HFF-Myc (cell line): ENCODE data around the gene PSMD8.

Source experiments
- DNase-seq: peaks from one replicate; pipeline ENCODE4 v3.0.0-alpha.2; 2011; ENCODE audit warnings: low read depth; ENCODE audit errors: extremely low read depth
- H3K4me3 ChIP-seq: replicated peaks from 2 replicates; pipeline ENCODE4 v1.5.1; 2011; ENCODE audit warnings: low read depth, mild to moderate bottlenecking, control low read depth, low read length
- TF ChIP-seq, protein P1 (sequence below): IDR thresholded peaks from 2 replicates; pipeline ENCODE4 v1.5.1; 2012; ENCODE audit warnings: mild to moderate bottlenecking, low read depth, low read length, control low read depth; ENCODE audit errors: missing control alignments

PSMD8 gene

GRCh38 chr19:38391911-38392464, 17.6 kb downstream of the PSMD8 start:
- H3K4me3 ChIP-seq, result no peak overlapping the region
- DNase-seq, result no peak
- TF ChIP-seq, protein P1, sequence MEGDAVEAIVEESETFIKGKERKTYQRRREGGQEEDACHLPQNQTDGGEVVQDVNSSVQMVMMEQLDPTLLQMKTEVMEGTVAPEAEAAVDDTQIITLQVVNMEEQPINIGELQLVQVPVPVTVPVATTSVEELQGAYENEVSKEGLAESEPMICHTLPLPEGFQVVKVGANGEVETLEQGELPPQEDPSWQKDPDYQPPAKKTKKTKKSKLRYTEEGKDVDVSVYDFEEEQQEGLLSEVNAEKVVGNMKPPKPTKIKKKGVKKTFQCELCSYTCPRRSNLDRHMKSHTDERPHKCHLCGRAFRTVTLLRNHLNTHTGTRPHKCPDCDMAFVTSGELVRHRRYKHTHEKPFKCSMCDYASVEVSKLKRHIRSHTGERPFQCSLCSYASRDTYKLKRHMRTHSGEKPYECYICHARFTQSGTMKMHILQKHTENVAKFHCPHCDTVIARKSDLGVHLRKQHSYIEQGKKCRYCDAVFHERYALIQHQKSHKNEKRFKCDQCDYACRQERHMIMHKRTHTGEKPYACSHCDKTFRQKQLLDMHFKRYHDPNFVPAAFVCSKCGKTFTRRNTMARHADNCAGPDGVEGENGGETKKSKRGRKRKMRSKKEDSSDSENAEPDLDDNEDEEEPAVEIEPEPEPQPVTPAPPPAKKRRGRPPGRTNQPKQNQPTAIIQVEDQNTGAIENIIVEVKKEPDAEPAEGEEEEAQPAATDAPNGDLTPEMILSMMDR, result no peak

DNA sequence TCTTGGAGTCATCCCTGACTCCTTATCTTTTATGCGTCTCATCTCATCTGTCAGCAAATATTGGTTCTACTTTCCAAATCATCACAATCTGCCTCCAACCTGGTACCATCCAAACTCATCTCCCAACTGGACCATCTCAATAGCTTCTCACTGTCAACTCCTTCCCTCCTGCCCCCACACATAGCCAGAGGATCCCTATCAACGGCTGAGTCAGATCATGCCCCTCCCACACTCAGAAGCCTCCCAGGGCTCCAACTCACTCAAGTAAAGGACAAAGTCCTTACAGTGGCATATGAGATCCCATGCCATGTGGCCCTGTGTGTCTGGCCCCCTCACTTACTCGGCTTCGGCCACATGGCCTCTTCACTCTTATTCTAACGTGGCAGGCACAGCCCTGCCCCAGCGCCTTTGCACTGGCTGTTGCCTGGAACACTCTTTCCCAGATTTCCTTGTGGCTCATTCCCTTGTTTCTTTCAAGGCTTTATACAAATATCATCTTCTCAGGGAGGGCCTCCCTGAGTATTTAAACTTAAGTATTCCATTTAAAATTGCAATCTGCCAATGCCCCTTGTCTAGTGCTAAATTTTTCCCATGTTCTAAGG, 18.4 kb downstream of the PSMD8 start:
- TF ChIP-seq, protein P1, result no peak
- no peak for DNase-seq
- H3K4me3 ChIP-seq, result no peak overlapping the region

DNA sequence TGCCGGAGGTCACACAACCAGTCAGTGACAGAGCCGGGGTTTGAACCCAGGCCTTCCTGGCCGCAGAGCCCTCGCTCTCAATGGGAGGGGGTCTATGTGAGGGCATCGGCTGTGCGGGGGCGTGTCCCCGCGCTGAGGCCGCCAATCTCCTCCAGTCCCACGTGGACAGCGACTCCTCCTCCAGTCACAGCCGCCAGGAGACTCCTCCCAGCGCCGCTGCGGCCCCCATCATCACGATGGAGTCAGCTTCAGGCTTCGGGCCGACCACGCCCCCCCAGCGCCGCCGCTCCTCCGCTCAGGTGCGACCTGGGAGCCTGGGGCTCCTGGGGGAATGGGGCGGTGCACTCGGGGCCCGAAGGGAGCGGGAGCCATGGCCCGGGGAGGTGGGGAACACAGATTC, 20.1 kb downstream of the PSMD8 start:
- DNase-seq, result no peak
- H3K4me3 ChIP-seq, result no peak overlapping the region

GRCh38 chr19:38395381-38396114, 21.2 kb downstream of the PSMD8 start:
- TF ChIP-seq, protein P1, result no peak
- no peak overlapping the region for H3K4me3 ChIP-seq
- no peak for DNase-seq

More for the DNA sequence above, 20.1 kb downstream of the PSMD8 start:
- TF ChIP-seq, protein P1, result no peak

DNA sequence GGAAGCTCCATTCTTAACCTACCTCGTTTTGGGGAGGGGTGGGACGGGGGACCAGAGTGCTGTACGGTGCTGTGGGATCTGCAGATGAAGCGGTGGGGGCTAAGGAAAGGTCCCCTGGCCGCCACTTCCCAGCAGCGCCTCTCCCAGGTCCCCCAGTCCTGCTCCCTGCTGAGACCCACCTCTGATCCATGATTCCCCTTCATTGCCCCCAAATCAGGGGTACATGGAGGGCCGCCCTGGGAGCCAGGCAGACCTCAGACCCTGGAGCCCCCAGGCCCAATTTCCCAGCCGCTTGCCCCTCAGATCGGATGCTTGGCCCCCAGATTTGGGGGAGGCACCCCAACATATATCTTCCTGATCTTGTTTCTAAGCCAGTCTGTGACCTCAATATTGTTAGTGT, 24.7 kb downstream of the PSMD8 start:
- no peak for DNase-seq
- TF ChIP-seq, protein P1, result no peak

GRCh38 chr19:38399537-38399936, 25.2 kb downstream of the PSMD8 start:
- no peak for DNase-seq
- H3K4me3 ChIP-seq, result no peak overlapping the region
- TF ChIP-seq, protein P1, result no peak

More for the DNA sequence above, 24.7 kb downstream of the PSMD8 start:
- H3K4me3 ChIP-seq, result no peak overlapping the region
